Adrenal gland (tissue), 5 donors: ENCODE measurements around the gene EMID1.

Source experiments
- POLR2A ChIP-seq, 2 donors: fragments of 450-650 bp; IDR thresholded peaks; one replicate each; pipeline ENCODE4 v1.6.1; 2017; ENCODE audit warnings: antibody characterized with exemption in 2 of 2, mild to moderate bottlenecking in 2 of 2, moderate library complexity in 1 of 2
- TF ChIP-seq, protein P1 (sequence below), 6 experiments: fragments of 450-650 bp in 4 of 6; fragments of 200-600 bp in 2 of 6; sonication (generic) in 1 of 6; IDR thresholded peaks; 1 replicate in 5 of 6; 2 replicates in 1 of 6; pipeline versions ENCODE4 v1.5.1 to v1.8.0; 2016 to 2021; ENCODE audit warnings: antibody characterized with exemption in 6 of 6, mild to moderate bottlenecking in 2 of 6, moderate library complexity in 1 of 6
- donor health status: DM: no; HTN: no; CAD: no.

DNA sequence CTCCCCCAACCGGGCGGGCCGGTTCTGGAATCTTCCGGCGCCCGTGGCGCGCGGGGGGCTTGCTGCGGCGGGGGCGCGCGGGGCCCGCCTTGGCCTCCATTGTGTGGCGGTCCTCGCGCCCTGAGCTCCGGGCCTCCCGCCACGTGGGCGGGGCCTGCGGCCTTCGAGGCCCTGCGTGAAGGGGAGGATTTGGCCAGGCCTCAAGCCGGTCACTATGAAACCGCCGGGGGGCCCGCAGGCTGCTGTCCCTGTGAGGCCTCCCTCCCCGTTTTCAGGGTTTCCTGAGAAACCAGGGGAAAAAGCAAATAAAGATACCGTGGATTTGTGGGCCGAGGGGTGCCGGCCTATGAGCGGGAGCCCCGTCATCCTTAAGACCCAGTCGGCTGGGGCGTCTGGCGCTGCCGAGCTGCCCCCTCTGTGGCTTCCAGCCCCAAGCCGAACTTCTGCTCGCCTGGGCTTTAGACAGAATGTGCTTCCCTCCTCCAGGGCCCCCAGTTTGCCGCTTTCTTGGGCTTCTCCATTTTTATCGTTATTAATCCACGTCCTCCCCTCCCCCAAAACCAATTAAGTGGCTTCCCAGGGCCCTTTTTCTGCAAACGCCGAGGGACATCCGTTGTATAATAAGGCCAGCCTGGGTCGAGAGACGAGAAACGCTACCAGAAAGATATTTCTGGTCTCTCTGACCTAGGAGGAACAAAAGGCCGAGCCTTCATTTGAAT lies 63.0 kb downstream of the EMID1 start:
- TF ChIP-seq POLR2A (IDR thresholded peaks at IDR 0.05): no peak
- TF ChIP-seq, protein P1, sequence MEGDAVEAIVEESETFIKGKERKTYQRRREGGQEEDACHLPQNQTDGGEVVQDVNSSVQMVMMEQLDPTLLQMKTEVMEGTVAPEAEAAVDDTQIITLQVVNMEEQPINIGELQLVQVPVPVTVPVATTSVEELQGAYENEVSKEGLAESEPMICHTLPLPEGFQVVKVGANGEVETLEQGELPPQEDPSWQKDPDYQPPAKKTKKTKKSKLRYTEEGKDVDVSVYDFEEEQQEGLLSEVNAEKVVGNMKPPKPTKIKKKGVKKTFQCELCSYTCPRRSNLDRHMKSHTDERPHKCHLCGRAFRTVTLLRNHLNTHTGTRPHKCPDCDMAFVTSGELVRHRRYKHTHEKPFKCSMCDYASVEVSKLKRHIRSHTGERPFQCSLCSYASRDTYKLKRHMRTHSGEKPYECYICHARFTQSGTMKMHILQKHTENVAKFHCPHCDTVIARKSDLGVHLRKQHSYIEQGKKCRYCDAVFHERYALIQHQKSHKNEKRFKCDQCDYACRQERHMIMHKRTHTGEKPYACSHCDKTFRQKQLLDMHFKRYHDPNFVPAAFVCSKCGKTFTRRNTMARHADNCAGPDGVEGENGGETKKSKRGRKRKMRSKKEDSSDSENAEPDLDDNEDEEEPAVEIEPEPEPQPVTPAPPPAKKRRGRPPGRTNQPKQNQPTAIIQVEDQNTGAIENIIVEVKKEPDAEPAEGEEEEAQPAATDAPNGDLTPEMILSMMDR (IDR thresholded peaks at IDR 0.05): no peak
